Iris pigment epithelial cell (primary cell): Measurements from ENCODE around the gene RNF43.

Source experiments
- DNase-seq: peaks from one replicate; pipeline ENCODE4 v3.0.0-alpha.2; 2011; ENCODE audit warnings: low read depth

The RNF43 gene

GRCh38 chr17:58381124-58382035, 36.0 kb downstream of the RNF43 start:
- DNase-seq: no peak

DNA sequence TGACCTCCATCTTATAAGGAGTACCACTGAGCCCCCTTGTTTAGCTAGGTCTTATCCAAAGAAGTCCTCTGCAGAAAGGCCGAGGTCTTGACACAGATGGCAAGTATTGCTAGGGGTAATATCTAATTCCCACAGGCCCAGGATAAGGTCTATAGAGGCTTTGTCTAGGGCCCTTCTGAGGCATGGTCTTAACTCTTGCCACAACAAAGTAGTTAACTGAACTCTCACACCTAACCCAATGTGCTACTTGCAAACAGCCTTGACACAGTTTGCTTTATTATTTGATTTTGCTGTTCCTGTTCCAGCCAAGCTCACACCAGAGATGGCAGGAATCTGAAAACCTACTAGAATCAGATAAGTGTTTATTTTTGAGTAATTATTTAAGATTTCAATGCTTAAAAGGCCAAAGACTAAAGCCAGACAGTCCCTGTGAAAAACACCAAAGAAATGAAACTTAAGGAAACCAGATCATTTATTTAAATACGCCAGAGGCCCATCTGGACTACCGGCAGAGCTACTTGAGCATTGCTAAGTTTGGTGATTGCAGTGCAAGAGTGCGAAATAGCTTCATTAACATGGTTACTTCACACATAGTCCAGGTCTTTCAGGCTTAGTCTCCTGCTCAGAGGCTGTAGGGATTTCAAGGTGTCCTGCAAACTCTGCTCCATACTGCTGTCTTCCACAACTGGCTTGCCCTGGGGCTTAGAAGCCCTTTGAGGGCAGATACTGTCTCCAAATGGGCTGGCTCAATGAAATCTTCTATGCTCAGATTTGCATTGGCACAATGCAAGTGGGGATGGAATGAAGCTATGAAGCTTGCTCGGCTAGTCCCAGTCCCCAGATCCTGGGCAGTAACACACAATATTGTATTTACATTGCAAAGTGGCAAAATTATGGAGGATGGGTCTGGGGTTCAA, 36.9 kb downstream of the RNF43 start:
- no peak for DNase-seq

- DNase-seq: no peak
Measured at GRCh38 chr17:58379511-58379824, 37.9 kb downstream of the RNF43 start.

GRCh38 chr17:58378733-58379510, 38.4 kb downstream of the RNF43 start:
- DNase-seq: no peak

GRCh38 chr17:58377661-58378060, 39.7 kb downstream of the RNF43 start:
- DNase-seq: no peak

- DNase-seq: no peak
Measured at GRCh38 chr17:58377093-58377601, 40.2 kb downstream of the RNF43 start.

- no peak for DNase-seq
Measured at GRCh38 chr17:58376472-58377000, 40.8 kb downstream of the RNF43 start.

GRCh38 chr17:58375811-58376210, 41.5 kb downstream of the RNF43 start:
- DNase-seq: no peak

DNA sequence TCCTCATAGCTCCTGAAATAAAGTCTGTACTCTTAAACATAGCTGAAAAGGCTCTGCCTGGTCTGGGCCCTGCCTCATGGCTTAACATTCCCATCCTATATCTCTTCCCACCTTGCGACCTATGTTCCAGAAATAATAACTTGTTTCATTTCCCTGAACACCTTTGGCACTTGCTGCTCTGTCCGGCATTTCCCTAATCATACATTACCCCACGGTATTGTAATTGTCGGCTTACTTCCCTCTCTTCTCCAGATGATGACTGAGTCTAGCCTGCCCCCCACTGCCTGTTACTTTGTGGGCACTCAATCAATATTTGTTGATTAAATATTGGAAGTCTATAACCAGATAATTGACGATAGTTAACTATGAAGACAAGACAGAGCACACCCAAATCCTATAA, 42.1 kb downstream of the RNF43 start:
- DNase-seq: no peak

DNA sequence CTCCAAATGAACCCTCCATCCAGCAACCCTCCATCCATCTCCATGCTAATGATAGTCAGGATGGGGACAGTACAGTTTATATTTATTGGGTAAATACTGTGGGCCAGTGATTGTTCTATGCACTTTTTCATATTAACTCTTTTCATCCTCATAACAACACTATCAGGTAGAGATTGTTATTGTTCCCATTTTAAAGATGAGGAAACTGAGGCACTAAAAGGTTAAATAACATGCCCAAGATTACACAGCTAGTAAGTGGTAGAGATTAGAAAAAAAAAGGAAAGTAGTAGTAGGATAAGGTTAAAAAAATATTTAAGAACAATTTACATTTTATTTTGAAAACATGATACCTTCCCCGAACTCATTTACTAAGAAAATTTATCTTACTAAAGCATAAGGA, 43.4 kb downstream of the RNF43 start:
- no peak for DNase-seq

- no peak for DNase-seq
Measured at GRCh38 chr17:58373003-58373402, 44.3 kb downstream of the RNF43 start.

- DNase-seq: no peak
Measured at GRCh38 chr17:58371300-58371950, 45.9 kb downstream of the RNF43 start.

DNA sequence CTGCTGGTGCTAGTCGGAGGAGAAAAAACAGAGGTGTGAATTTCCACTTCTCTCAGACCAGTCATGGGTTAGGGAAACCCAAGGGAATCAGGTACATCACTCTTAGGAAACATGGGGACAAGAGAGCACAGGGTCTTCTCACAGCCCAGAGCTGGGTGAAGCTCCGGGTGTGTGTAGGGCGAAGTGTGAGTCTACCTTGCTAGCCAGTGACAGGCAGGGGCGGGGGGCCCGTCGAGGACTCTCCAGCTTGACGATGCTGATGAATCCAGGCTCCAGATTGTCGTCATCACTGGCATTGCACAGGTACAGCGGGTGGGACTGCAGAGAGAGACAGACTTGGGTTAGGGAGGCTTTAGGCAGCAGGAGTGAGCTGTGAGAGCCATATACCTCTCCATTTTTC, 46.6 kb downstream of the RNF43 start:
- DNase-seq: no peak

- DNase-seq: no peak
Measured at GRCh38 chr17:58370309-58370708, 47.0 kb downstream of the RNF43 start.

GRCh38 chr17:58369214-58370031, 47.9 kb downstream of the RNF43 start:
- DNase-seq: no peak

GRCh38 chr17:58368860-58369213, 48.5 kb downstream of the RNF43 start:
- no peak for DNase-seq
